DLD1 (cell line): ENCODE data around the gene SCCPDH.

Experiments used
- in situ Hi-C: cut with HindIII; loops from 2 replicates; pipeline ENCODE4 v1.10.0; 2017; ENCODE audit warnings: low sequenced_read_pairs

SCCPDH gene

GRCh38 chr1:246784621-246785493 is 60.6 kb downstream of the SCCPDH start:
- in situ Hi-C loops, result no loop called here

- in situ Hi-C loops, result no loop called here
These were observed 61.4 kb downstream of the SCCPDH start for GRCh38 chr1:246785494-246786111.

- in situ Hi-C loops, result no loop called here
These were observed 62.5 kb downstream of the SCCPDH start for GRCh38 chr1:246786606-246787238.

- in situ Hi-C loops, result no loop called here
These were observed 63.7 kb downstream of the SCCPDH start for GRCh38 chr1:246787781-246788513.

- in situ Hi-C loops, result no loop called here
These were observed 64.7 kb downstream of the SCCPDH start for GRCh38 chr1:246788895-246789338.

- in situ Hi-C loops, result no loop called here
These were observed 65.5 kb downstream of the SCCPDH start for GRCh38 chr1:246789454-246790339.

GRCh38 chr1:246790364-246790763 is 66.2 kb downstream of the SCCPDH start:
- in situ Hi-C loops, result no loop called here

- in situ Hi-C loops, result no loop called here
These were observed 66.6 kb downstream of the SCCPDH start for GRCh38 chr1:246790833-246791232.

- in situ Hi-C loops, result no loop called here
These were observed 67.2 kb downstream of the SCCPDH start for GRCh38 chr1:246791303-246791918.

- in situ Hi-C loops, result no loop called here
These were observed 68.4 kb downstream of the SCCPDH start for GRCh38 chr1:246792603-246793002.

- in situ Hi-C loops, result no loop called here
These were observed 69.2 kb downstream of the SCCPDH start for GRCh38 chr1:246793356-246793896.

GRCh38 chr1:246794048-246794827 is 70.0 kb downstream of the SCCPDH start:
- in situ Hi-C loops, result no loop called here

GRCh38 chr1:246794828-246795671 is 70.8 kb downstream of the SCCPDH start:
- in situ Hi-C loops, result no loop called here

- in situ Hi-C loops, result no loop called here
These were observed 71.9 kb downstream of the SCCPDH start for GRCh38 chr1:246795906-246796694.

- in situ Hi-C loops, result no loop called here
These were observed 72.9 kb downstream of the SCCPDH start for GRCh38 chr1:246797157-246797556.

GRCh38 chr1:246797597-246797996 is 73.4 kb downstream of the SCCPDH start:
- in situ Hi-C loops, result no loop called here

- in situ Hi-C loops, result no loop called here
These were observed 73.9 kb downstream of the SCCPDH start for GRCh38 chr1:246798107-246798506.
